HCT116 (cell line): ENCODE measurements around the gene PRSS22. TPM values are rescaled to one million over a fixed set of nuclear protein-coding genes. Genes with fewer than 3 reads are reported as not detected.

Source experiments
- ATAC-seq: fragments of 200-7000 bp; cut with Tn5 transposase; 2 replicates; pipeline ENCODE4 v1.9.1; 2020; ENCODE audit warnings: mild to moderate bottlenecking, moderate library complexity
- BruUV-seq: library from RNA; stranded (reverse); fragments of 400-500 nt; replicated peaks from 2 replicates; lab custom pipeline; 2021; lab: Mats Ljungman, UMichigan
- CTCF ChIA-PET: fragments of 300-600 bp; sonication (Branson Sonifier 250); formaldehyde crosslinking; loops from one replicate; lab custom pipeline; 2021; ENCODE audit warnings: antibody characterized with exemption; lab: Charles Lee
- POLR2A ChIA-PET: fragments of 300-600, 350-600 bp; sonication (Branson Sonifier 250); formaldehyde crosslinking; loops from one replicate; lab custom pipeline; 2021; ENCODE audit warnings: antibody characterized with exemption; lab: Charles Lee
- RAD21 ChIA-PET, 2 experiments: fragments of 300-600 bp; sonication (Branson Sonifier 250); formaldehyde crosslinking; loops; one replicate each; lab custom pipeline; 2023; ENCODE audit warnings: low total read pairs in 2 of 2; ENCODE audit not compliant: uncharacterized antibody in 2 of 2, unreplicated experiment in 2 of 2, low non-redundant PET in 1 of 2; lab: Charles Lee
- DNase-seq: peaks from one replicate; pipeline ENCODE4 v3.0.0-alpha.2; 2010; ENCODE audit warnings: low read depth, low spot score
- H2AFZ ChIP-seq: fragments of 200-600 bp; shearing (Covaris generic), sonication (generic); 2 replicates; pipeline ENCODE4 v1.6.1; 2017; ENCODE audit warnings: low read depth, mixed run types, mixed read lengths, antibody characterized with exemption, low read length; ENCODE audit not compliant: poor library complexity, severe bottlenecking
- H3K27ac ChIP-seq: 2 replicates; pipeline ENCODE4 v1.5.1; 2012; ENCODE audit warnings: low read depth, low read length
- H3K27me3 ChIP-seq: fragments of 200-600 bp; sonication (generic); 2 replicates; pipeline ENCODE4 v1.6.1; 2016; ENCODE audit warnings: mixed run types, low read length, mixed read lengths; ENCODE audit not compliant: insufficient read depth
- H3K36me3 ChIP-seq, 2 experiments: fragments of 200-500 bp in 1 of 2; fragments of 200-600 bp in 1 of 2; sonication (Bioruptor generic) in 1 of 2; sonication (generic) in 1 of 2; 2 replicates each; pipeline versions ENCODE4 v1.5.1 to v1.6.1; 2014 to 2016; ENCODE audit warnings: low read length in 2 of 2, inconsistent platforms in 1 of 2, mixed read lengths in 1 of 2, mixed run types in 1 of 2; ENCODE audit not compliant: insufficient read depth in 2 of 2, control insufficient read depth in 1 of 2
- H3K4me1 ChIP-seq, 2 experiments: fragments of 200-600 bp in 1 of 2; sonication (generic) in 1 of 2; 2 replicates each; pipeline versions ENCODE4 v1.5.1 to v1.6.1; 2012 to 2017; ENCODE audit warnings: low read length in 2 of 2, inconsistent platforms in 1 of 2, mild to moderate bottlenecking in 1 of 2, mixed read lengths in 1 of 2, mixed run types in 1 of 2, moderate library complexity in 1 of 2; ENCODE audit not compliant: insufficient read depth in 2 of 2, control insufficient read depth in 1 of 2
- H3K4me2 ChIP-seq: fragments of 200-600 bp; sonication (generic); 2 replicates; pipeline ENCODE4 v1.6.1; 2017; ENCODE audit warnings: mixed run types, low read length, mixed read lengths
- H3K4me3 ChIP-seq, 2 experiments: fragments of 200-600 bp in 1 of 2; sonication (generic) in 1 of 2; replicated peaks in 1 of 2; 2 replicates each; pipeline ENCODE4 v1.5.1; 2011 to 2016; ENCODE audit warnings: low read length in 2 of 2, control low read depth in 1 of 2, low read depth in 1 of 2, mild to moderate bottlenecking in 1 of 2, mixed read lengths in 1 of 2, mixed run types in 1 of 2
- H3K79me2 ChIP-seq: fragments of 200-600 bp; sonication (generic); 2 replicates; pipeline ENCODE4 v1.6.1; 2017; ENCODE audit warnings: mild to moderate bottlenecking, mixed run types, low read length, moderate library complexity, mixed read lengths; ENCODE audit not compliant: insufficient read depth
- H3K9ac ChIP-seq: fragments of 200-600 bp; sonication (generic); 2 replicates; pipeline ENCODE4 v1.6.1; 2016; ENCODE audit warnings: low read length, mixed read lengths
- H3K9me2 ChIP-seq: fragments of 200-600 bp; sonication (generic), shearing (Covaris generic); 2 replicates; pipeline ENCODE4 v1.6.1; 2017; ENCODE audit warnings: mixed run types, mild to moderate bottlenecking, moderate library complexity; ENCODE audit not compliant: insufficient read depth
- H3K9me3 ChIP-seq, 2 experiments: fragments of 200-500 bp in 1 of 2; fragments of 200-600 bp in 1 of 2; sonication (Bioruptor generic) in 1 of 2; sonication (generic) in 1 of 2; 2 replicates each; pipeline ENCODE4 v1.6.1; 2014 to 2017; ENCODE audit warnings: low read length in 2 of 2, mixed read lengths in 2 of 2, inconsistent platforms in 1 of 2, low read depth in 1 of 2, mild to moderate bottlenecking in 1 of 2, mixed run types in 1 of 2, moderate library complexity in 1 of 2; ENCODE audit not compliant: control insufficient read depth in 1 of 2, insufficient read depth in 1 of 2
- H4K20me1 ChIP-seq: fragments of 200-600 bp; sonication (generic), shearing (Covaris generic); 2 replicates; pipeline ENCODE4 v1.6.1; 2017; ENCODE audit warnings: mixed run types, mild to moderate bottlenecking, moderate library complexity; ENCODE audit not compliant: insufficient read depth
- CBX3 ChIP-seq: IDR thresholded peaks from 2 replicates; pipeline ENCODE4 v1.6.1; 2012; ENCODE audit warnings: low read depth
- CEBPB ChIP-seq: IDR thresholded peaks from 2 replicates; pipeline ENCODE4 v1.6.1; 2012; ENCODE audit warnings: low read depth
- ELF1 ChIP-seq: IDR thresholded peaks from 2 replicates; pipeline ENCODE4 v1.6.1; 2012; ENCODE audit warnings: low read depth, borderline replicate concordance
- EZH2 ChIP-seq: fragments of 200-600 bp; sonication (generic); IDR thresholded peaks from 2 replicates; pipeline ENCODE4 v1.6.1; 2017; ENCODE audit warnings: antibody characterized with exemption, mixed run types
- EZH2phosphoT487 ChIP-seq: fragments of 200-600 bp; IDR thresholded peaks from 2 replicates; pipeline ENCODE4 v1.6.1; 2018; ENCODE audit warnings: antibody characterized with exemption, borderline replicate concordance
- FOSL1 ChIP-seq: IDR thresholded peaks from 2 replicates; pipeline ENCODE4 v1.6.1; 2012; ENCODE audit warnings: low read depth
- RAD21 ChIP-seq: IDR thresholded peaks from 2 replicates; pipeline ENCODE4 v1.6.1; 2012; ENCODE audit warnings: low read depth, mild to moderate bottlenecking
- SIN3A ChIP-seq: IDR thresholded peaks from 2 replicates; pipeline ENCODE4 v1.6.1; 2012; ENCODE audit warnings: low read depth
- SP1 ChIP-seq: IDR thresholded peaks from 2 replicates; pipeline ENCODE4 v1.6.1; 2012; ENCODE audit warnings: low read depth
- TCF7L2 ChIP-seq: IDR thresholded peaks from 2 replicates; pipeline ENCODE4 v1.7.0; 2011; ENCODE audit warnings: borderline replicate concordance, inconsistent platforms; ENCODE audit not compliant: insufficient read depth, insufficient read length; ENCODE audit errors: extremely low read depth
- YY1 ChIP-seq: IDR thresholded peaks from 2 replicates; pipeline ENCODE4 v1.6.1; 2011; ENCODE audit warnings: low read length, low read depth, moderate library complexity, mild to moderate bottlenecking; ENCODE audit not compliant: insufficient replicate concordance; ENCODE audit errors: extremely low read depth
- ZFX ChIP-seq: fragments of 450-650 bp; IDR thresholded peaks from 2 replicates; pipeline ENCODE4 v1.6.1; 2017
- ZNF274 ChIP-seq: fragments of 200-500 bp; sonication (Bioruptor generic); IDR thresholded peaks from 2 replicates; pipeline ENCODE4 v1.6.1; 2014; ENCODE audit warnings: mild to moderate bottlenecking, low read depth, low read length, inconsistent platforms
- intact Hi-C: fragments of 100-400 bp; cut with micrococcal nuclease; formaldehyde crosslinking; loops from 2 replicates; pipeline ENCODE4 v1.10.0; 2022
- total RNA-seq: library from RNA; stranded (reverse); gene quantifications from one replicate; pipeline ENCODE4 v1.2.1, GENCODE V29; 2021; ENCODE audit not compliant: unreplicated experiment
- TF ChIP-seq, protein P1 (sequence below), 3 experiments: fragments of 200-600 bp in 1 of 3; sonication (generic) in 1 of 3; IDR thresholded peaks in 2 of 3; conservative IDR thresholded peaks in 1 of 3; 2 replicates each; pipeline ENCODE4 v1.5.1; 2012 to 2017; ENCODE audit warnings: low read depth in 2 of 3, low read length in 2 of 3, antibody characterized with exemption in 1 of 3, borderline replicate concordance in 1 of 3, control low read depth in 1 of 3, mild to moderate bottlenecking in 1 of 3, mixed read lengths in 1 of 3, mixed run types in 1 of 3, moderate library complexity in 1 of 3; ENCODE audit not compliant: insufficient read depth in 1 of 3
- TF ChIP-seq, protein P2 (sequence below): IDR thresholded peaks from 2 replicates; pipeline ENCODE4 v1.6.1; 2012
- TF ChIP-seq, protein P3 (sequence below): IDR thresholded peaks from 2 replicates; pipeline ENCODE4 v1.6.1; 2011; ENCODE audit warnings: mild to moderate bottlenecking, low read length, moderate library complexity; ENCODE audit not compliant: insufficient replicate concordance; ENCODE audit errors: extremely low read depth
- TF ChIP-seq, protein P4 (sequence below): IDR thresholded peaks from 2 replicates; pipeline ENCODE4 v1.6.1; 2012

Gene PRSS22
- total RNA-seq, 1 experiment from 2014 or later, result 20.2 TPM

DNA sequence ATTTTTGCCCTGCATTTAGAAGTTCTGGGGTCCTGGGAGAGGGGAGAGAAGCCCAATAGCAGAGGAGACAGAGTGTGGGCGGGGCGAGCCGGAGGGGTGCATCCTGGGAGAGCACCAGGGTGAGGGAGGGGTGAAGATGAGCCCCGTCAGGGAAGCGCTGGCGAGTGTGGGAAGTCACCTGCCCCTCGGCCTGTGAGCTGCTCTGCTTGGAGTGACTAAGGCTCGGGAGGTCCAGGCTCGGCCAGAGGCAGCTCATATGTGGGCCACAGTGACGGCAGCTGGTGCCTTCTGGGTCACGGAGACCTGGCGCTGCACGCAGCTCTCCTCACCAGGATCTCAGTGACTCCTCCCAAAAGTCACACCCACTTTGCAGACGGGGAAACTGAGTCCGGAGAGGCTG, 26.8 kb downstream of the PRSS22 start:
- DNase-seq, result no peak
- Histone ChIP-seq H4K20me1 (no peaks in the 10 kb centered on the region), H3K9ac (no peak overlapping the region), H3K9me3 (no peaks in the 10 kb centered on the region), H3K79me2 (no peaks in the 10 kb centered on the region), H2AFZ (no peak overlapping the region), H3K9me2 (no peaks in the 10 kb centered on the region), H3K4me2 (no peak overlapping the region), H3K36me3 (no peaks in the 10 kb centered on the region), H3K27me3 (no peaks in the 10 kb centered on the region), H3K27ac (no peak overlapping the region), H3K4me1 (peaks cover 5 to 14% of the 10 kb centered on the region in 2 experiments), H3K4me3 (no peak overlapping the region)
- BruUV-seq, result no TSS peak
- CTCF ChIA-PET, result no interaction called here
- POLR2A ChIA-PET, result no interaction called here
- TF ChIP-seq EZH2, result no peak
- TF ChIP-seq, protein P1, sequence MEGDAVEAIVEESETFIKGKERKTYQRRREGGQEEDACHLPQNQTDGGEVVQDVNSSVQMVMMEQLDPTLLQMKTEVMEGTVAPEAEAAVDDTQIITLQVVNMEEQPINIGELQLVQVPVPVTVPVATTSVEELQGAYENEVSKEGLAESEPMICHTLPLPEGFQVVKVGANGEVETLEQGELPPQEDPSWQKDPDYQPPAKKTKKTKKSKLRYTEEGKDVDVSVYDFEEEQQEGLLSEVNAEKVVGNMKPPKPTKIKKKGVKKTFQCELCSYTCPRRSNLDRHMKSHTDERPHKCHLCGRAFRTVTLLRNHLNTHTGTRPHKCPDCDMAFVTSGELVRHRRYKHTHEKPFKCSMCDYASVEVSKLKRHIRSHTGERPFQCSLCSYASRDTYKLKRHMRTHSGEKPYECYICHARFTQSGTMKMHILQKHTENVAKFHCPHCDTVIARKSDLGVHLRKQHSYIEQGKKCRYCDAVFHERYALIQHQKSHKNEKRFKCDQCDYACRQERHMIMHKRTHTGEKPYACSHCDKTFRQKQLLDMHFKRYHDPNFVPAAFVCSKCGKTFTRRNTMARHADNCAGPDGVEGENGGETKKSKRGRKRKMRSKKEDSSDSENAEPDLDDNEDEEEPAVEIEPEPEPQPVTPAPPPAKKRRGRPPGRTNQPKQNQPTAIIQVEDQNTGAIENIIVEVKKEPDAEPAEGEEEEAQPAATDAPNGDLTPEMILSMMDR (IDR thresholded peaks at IDR 0.05 in 2 of 3, conservative IDR thresholded peaks at IDR 0.05 in 1 of 3; ENCODE audit: borderline replicate concordance in 1 of 3, insufficient read depth in 1 of 3, low read depth in 2 of 3, low read length in 2 of 3), result no peak
- TF ChIP-seq EZH2phosphoT487, result no peak
- no peak for TF ChIP-seq YY1
- no peak for TF ChIP-seq CBX3
- TF ChIP-seq, protein P2, sequence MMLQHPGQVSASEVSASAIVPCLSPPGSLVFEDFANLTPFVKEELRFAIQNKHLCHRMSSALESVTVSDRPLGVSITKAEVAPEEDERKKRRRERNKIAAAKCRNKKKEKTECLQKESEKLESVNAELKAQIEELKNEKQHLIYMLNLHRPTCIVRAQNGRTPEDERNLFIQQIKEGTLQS, result no peak
- no peak for TF ChIP-seq TCF7L2
- TF ChIP-seq CEBPB, result no peak
- RAD21 ChIA-PET, result no interaction called here
- intact Hi-C loops, result no loop called here
- no peak for ATAC-seq

DNA sequence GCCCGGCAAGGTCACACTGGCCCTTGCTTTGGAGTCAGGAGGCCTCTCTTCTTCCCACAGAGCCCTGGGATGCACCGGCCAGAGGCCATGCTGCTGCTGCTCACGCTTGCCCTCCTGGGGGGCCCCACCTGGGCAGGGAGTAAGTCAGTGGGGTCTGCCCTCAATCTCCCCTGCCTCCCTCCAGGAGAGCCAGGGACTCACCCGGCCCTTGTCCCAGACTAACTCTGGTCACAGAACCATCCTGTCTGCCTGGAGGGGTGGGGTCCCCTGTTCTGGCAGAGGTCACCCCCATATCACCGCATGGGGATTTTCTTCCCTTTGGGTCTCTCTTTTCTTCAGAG, 27.6 kb downstream of the PRSS22 start:
- intact Hi-C loops, result no loop called here
- H3K4me1 ChIP-seq, result peaks cover 2 to 5% of the 10 kb centered on the region in 2 experiments; a peak in 3 of 4 replicates
- DNase-seq (no peak), ATAC-seq (no peak)
- ChIA-PET POLR2A (no interaction called here), CTCF (no interaction called here), RAD21 (no interaction called here)
- no peak overlapping the region for H3K4me2 ChIP-seq
- no peaks in the 10 kb centered on the region for H3K9me2 ChIP-seq
- H3K9me3 ChIP-seq, result no peaks in the 10 kb centered on the region
- no peak overlapping the region for H3K9ac ChIP-seq
- no TSS peak for BruUV-seq
- no peak overlapping the region for H2AFZ ChIP-seq
- H4K20me1 ChIP-seq, result no peaks in the 10 kb centered on the region
- TF ChIP-seq SIN3A, result no peak
- TF ChIP-seq, protein P3, sequence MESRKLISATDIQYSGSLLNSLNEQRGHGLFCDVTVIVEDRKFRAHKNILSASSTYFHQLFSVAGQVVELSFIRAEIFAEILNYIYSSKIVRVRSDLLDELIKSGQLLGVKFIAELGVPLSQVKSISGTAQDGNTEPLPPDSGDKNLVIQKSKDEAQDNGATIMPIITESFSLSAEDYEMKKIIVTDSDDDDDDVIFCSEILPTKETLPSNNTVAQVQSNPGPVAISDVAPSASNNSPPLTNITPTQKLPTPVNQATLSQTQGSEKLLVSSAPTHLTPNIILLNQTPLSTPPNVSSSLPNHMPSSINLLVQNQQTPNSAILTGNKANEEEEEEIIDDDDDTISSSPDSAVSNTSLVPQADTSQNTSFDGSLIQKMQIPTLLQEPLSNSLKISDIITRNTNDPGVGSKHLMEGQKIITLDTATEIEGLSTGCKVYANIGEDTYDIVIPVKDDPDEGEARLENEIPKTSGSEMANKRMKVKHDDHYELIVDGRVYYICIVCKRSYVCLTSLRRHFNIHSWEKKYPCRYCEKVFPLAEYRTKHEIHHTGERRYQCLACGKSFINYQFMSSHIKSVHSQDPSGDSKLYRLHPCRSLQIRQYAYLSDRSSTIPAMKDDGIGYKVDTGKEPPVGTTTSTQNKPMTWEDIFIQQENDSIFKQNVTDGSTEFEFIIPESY, result no peak
- TF ChIP-seq ZFX, result no peak
- TF ChIP-seq EZH2phosphoT487, result no peak
- TF ChIP-seq FOSL1, result no peak
- no peak for TF ChIP-seq ZNF274
- no peak for TF ChIP-seq RAD21
- TF ChIP-seq, protein P4, sequence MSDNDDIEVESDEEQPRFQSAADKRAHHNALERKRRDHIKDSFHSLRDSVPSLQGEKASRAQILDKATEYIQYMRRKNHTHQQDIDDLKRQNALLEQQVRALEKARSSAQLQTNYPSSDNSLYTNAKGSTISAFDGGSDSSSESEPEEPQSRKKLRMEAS, result no peak
- TF ChIP-seq ELF1, result no peak
- no peak for TF ChIP-seq SP1
- H3K79me2 ChIP-seq, result no peaks in the 10 kb centered on the region
- H3K36me3 ChIP-seq, result no peaks in the 10 kb centered on the region
- H3K27me3 ChIP-seq, result no peaks in the 10 kb centered on the region
- no peak overlapping the region for H3K27ac ChIP-seq
- no peak overlapping the region for H3K4me3 ChIP-seq
